IgD-negative memory B cell (primary cell): Measurements from ENCODE around the gene NOL4L. TPM values are rescaled to one million over a fixed set of nuclear protein-coding genes. Genes with fewer than 3 reads are reported as not detected.
"Not testable (repeated sequence)": the region's sequence is repeated elsewhere in the genome, so short reads cannot be mapped to it uniquely, and the experiment has no call there.

ENCODE experiments used
- H3K27ac Mint-ChIP-seq, 3 donors: one replicate each; pipeline ENCODE4 v1.8.0; 2020 to 2022; ENCODE audit warnings: mild to moderate bottlenecking in 3 of 3, mixed read lengths in 3 of 3, moderate library complexity in 1 of 3
- H3K27me3 Mint-ChIP-seq: one replicate; pipeline ENCODE4 v1.8.0; 2021; ENCODE audit warnings: mixed read lengths
- H3K36me3 Mint-ChIP-seq: one replicate; pipeline ENCODE4 v1.8.0; 2020; ENCODE audit warnings: mild to moderate bottlenecking, mixed read lengths
- H3K4me1 Mint-ChIP-seq, 3 donors: one replicate each; pipeline ENCODE4 v1.8.0; 2020 to 2022; ENCODE audit warnings: mixed read lengths in 3 of 3, mild to moderate bottlenecking in 1 of 3
- H3K4me3 Mint-ChIP-seq, 4 donors: one replicate each; pipeline ENCODE4 v1.8.0; 2020 to 2022; ENCODE audit warnings: mild to moderate bottlenecking in 4 of 4, mixed read lengths in 4 of 4, moderate library complexity in 3 of 4
- H3K9me3 Mint-ChIP-seq, 3 donors: one replicate each; pipeline ENCODE4 v1.8.0; 2020 to 2021; ENCODE audit warnings: mixed read lengths in 3 of 3, mild to moderate bottlenecking in 1 of 3
- polyA plus RNA-seq: library from polyadenylated mRNA; unstranded; fragments of 300-500 nt; fragmentation: Illumina TruSeq; gene quantifications from one replicate; pipeline ENCODE4 v1.2.3, GENCODE V29; 2021

The NOL4L gene
- polyA plus RNA-seq, 1 donor from 2014 or later: 7.3 TPM

DNA sequence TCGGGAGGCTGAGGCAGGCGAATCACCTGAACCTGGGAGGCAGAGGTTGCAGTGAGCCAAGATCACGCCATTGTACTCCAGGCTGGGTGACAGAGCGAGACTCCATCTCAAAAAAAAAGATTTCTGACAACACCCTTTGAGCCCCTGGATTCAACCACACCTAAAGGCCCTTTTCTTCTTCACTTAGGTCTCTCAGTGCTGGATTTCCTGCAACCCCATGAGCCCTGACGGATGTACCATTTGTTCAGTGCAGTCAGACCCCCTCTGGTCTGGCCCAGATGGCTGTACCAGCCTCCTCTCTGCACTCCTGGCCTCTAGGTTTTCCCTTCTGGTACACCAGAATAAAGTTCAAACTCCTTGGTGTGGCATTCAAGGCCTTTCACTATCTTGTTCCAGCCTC is 9.1 kb upstream of the NOL4L start:
- Mint-ChIP-seq H3K27me3 (no peaks in the 10 kb centered on the region), H3K36me3 (no peaks in the 10 kb centered on the region), H3K4me1 (peaks cover 0 to 2% (median 0%) of the 10 kb centered on the region in 3 donors), H3K4me3 (no peak overlapping the region), H3K27ac (no peak overlapping the region), H3K9me3 (no peaks in the 10 kb centered on the region)

DNA sequence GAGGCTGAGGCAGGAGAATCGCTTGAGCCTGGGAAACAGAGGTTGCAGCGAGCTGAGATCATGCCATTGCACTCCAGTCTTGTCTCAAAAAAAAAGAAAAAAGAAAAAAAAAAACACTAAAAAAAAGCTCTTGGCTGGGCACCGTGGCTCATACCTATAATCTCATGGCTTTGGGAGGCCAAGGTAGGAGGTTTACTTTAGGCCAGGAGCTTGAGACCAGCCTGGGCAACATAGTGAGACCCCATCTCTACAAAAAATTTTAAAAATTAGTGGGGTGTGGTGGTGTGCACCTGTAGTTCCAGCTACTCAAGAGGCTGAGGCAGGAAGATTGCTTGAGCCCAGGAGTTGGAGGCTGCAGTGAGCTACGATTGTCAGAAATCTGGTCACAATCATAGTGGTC is 7.5 kb upstream of the NOL4L start:
- H3K4me1 Mint-ChIP-seq, H3K4me3 Mint-ChIP-seq, H3K27me3 Mint-ChIP-seq, H3K36me3 Mint-ChIP-seq, H3K27ac Mint-ChIP-seq, H3K9me3 Mint-ChIP-seq: not testable (repeated sequence)

DNA sequence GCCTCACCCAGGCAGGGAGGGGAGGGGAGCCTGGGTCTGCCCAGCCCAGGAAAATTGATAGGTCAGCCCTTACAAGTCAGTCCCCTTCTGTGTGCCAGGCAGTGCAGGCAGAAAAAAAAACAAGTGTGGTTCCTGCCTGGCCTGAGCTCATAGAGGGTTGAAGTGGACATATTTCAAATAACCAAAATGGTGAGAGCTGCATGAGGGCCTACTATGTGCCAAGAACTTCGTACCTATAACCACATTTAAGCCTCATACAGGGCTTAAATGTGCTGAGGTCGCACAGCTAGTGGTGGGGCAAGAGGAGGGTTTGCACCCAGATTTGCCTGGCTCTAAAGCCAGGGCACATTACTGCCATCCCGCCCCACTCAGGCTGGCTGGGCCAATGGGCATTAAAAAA is 6.9 kb upstream of the NOL4L start:
- no peaks in the 10 kb centered on the region for H3K27me3 Mint-ChIP-seq
- peaks cover 3 to 5% (median 4%) of the 10 kb centered on the region in 3 donors for H3K4me1 Mint-ChIP-seq
- H3K4me3 Mint-ChIP-seq: no peak overlapping the region
- H3K36me3 Mint-ChIP-seq: no peaks in the 10 kb centered on the region
- peak overlapping the region in 1 of 3 donors; percentile 28 for H3K27ac Mint-ChIP-seq
- no peaks in the 10 kb centered on the region for H3K9me3 Mint-ChIP-seq

DNA sequence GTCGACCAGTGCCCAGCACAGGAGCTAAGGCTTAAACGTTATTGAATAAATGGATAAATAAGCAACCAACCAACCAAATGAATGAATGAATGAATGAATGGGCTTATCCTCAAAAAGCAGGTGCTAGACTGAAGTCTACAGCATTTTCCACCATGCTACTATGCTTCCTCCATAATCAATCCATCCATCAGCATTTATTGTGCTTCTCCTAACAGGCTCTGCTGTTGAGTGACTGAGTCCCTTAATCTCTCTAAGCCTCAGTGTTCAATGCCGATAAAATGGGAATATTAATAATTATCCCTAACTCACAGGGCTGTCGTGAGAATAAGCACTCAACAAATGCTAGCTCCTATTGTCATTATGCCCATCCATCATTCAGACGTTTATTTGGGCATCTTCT is 4.6 kb upstream of the NOL4L start:
- Mint-ChIP-seq H3K4me3 (peak overlapping the region in 1 of 4 donors; percentile 40), H3K36me3 (no peaks in the 10 kb centered on the region), H3K27ac (no peak overlapping the region)

DNA sequence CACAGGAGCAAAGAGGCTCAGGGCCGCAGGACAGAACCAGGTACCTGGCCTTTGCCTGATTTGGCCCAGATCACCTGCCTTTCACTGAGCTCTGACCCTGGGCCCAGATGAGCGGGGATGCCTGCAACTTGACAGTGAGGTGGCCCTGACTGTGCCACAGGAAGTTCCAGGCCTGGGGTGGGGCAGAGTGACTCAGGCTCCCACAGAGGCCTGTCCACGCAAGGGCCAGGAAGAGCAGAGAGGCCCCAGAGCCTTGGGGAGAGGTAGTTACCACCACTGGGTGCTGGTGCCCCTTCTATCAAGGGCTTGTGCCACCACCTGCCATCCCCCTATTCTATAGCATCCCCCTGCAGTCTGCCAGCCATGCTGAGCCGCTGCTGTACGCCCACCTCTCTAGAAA is 4.1 kb upstream of the NOL4L start:
- peak overlapping the region in 2 of 4 donors; percentile 40 to 67 for H3K4me3 Mint-ChIP-seq
- H3K9me3 Mint-ChIP-seq: no peaks in the 10 kb centered on the region
- H3K36me3 Mint-ChIP-seq: no peaks in the 10 kb centered on the region
- H3K27me3 Mint-ChIP-seq: peaks cover 6% of the 10 kb centered on the region
- H3K27ac Mint-ChIP-seq: no peak overlapping the region
- peaks cover 11 to 18% (median 17%) of the 10 kb centered on the region in 3 donors for H3K4me1 Mint-ChIP-seq

More for the DNA sequence above, 4.6 kb upstream of the NOL4L start:
- Mint-ChIP-seq H3K4me1 (peaks cover 11 to 18% (median 17%) of the 10 kb centered on the region in 3 donors), H3K27me3 (peaks cover 6% of the 10 kb centered on the region), H3K9me3 (no peaks in the 10 kb centered on the region)

DNA sequence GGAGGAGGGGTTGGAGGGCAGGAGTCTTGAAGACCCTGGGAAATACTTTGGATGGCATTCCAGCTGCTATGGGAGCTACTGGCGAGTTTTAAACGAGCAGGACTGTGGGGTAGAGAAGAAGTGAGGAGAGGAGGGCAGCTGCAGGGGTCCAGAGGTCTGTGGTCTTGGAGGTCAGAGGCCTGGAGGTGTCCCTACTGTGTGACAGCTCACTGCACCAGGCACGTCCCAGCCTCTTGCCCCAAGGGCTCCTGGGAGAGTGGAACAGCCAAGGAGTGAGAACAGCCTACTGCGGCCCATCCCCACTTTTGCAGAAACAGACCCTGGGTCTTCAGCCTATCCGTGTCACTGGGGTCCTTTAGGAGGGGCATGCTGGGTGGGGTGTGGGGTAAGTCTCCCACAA is 2.9 kb upstream of the NOL4L start:
- H3K27ac Mint-ChIP-seq: peak overlapping the region in 1 of 3 donors; percentile 15
- no peaks in the 10 kb centered on the region for H3K36me3 Mint-ChIP-seq
- peaks cover 6% of the 10 kb centered on the region for H3K27me3 Mint-ChIP-seq
- H3K4me3 Mint-ChIP-seq: no peak overlapping the region
- no peaks in the 10 kb centered on the region for H3K9me3 Mint-ChIP-seq
- H3K4me1 Mint-ChIP-seq: peaks cover 11 to 18% (median 17%) of the 10 kb centered on the region in 3 donors

DNA sequence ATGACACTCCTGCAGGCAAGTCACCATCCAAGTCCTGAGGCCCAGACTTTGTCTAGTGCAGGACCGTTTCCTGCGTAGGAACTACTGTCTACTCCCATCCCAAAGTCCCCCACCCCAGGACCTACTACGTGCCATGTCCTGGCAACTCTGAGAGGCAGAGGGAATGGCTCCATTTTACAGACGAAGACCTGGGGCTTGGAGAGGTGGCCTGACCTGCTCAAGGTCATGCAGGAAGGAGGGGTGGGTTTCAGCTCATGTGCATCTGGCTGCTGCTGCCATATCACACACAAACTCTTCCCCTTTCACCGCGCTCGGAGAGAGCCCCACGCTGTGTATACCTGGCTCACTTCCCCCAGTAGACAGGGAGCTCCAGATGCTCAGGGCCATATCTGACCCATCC is 1.2 kb upstream of the NOL4L start:
- Mint-ChIP-seq H3K36me3 (no peaks in the 10 kb centered on the region), H3K4me3 (peak overlapping the region; percentile 86 to 98 (median 94)), H3K9me3 (no peaks in the 10 kb centered on the region), H3K4me1 (peaks cover 11 to 26% (median 25%) of the 10 kb centered on the region in 3 donors), H3K27ac (peak overlapping the region; percentile 90 to 95 (median 90)), H3K27me3 (peaks cover 6% of the 10 kb centered on the region)

DNA sequence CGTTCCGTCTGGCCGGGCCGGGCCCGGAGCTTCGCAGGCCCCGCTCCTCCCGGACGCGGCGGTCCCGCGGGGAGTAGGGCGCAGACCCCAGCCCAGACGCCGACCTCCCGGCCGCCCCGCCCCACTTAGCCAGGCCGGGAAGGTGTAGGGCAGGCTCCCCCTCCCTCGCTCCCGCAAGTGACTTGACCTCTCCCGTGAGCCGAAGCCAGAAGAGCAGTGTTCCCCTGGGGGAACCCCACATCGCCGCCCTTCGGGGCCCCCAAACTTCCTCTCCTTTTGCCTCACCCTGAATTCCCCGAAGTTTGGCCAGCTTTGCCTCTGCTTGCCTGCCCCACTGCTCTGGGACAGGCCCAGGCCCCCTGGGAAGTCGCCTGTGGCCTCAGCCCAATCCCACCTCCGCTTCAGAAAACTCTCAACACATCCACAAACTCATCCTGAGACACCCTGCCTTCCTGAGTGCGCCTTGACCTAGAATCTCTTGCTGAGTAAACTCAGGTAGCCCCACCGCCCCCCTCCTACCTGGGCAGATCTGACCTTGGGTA is 524 bp upstream of the NOL4L start:
- Mint-ChIP-seq H3K4me1 (peaks cover 11 to 29% (median 26%) of the 10 kb centered on the region in 3 donors), H3K27ac (peak overlapping the region; percentile 90 to 95 (median 90)), H3K4me3 (peak overlapping the region; percentile 86 to 98 (median 94)), H3K27me3 (peaks cover 6% of the 10 kb centered on the region), H3K36me3 (no peaks in the 10 kb centered on the region), H3K9me3 (no peaks in the 10 kb centered on the region)

DNA sequence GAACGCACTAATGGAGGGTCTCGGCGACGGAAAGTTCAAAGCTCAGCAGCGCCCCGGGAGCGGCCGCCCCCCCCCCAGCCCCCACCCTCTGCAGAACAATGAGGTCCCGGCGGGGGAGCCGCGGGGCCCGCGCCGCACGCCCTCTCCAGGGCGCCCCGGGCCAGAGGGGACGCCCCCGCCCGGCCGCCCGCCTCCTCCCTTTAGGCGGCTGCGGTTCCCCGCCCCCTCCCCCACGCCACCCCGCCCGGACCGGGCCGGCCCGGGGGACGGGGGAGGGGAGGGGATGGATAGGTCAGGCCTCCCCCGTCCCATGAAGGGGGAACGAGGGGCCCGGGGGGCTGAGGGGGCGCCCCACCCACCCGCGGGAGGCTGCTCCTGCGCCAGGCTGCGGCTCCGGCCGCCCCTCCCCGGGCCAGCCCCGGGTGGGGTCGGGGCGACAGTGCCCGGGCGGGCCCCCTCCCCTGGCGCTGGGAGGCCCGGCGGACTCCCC is 1.5 kb downstream of the NOL4L start:
- Mint-ChIP-seq H3K27me3 (peaks cover 6% of the 10 kb centered on the region), H3K27ac (no peak overlapping the region), H3K36me3 (no peaks in the 10 kb centered on the region), H3K4me1 (peaks cover 11 to 39% (median 30%) of the 10 kb centered on the region in 3 donors), H3K4me3 (no peak overlapping the region), H3K9me3 (no peaks in the 10 kb centered on the region)

DNA sequence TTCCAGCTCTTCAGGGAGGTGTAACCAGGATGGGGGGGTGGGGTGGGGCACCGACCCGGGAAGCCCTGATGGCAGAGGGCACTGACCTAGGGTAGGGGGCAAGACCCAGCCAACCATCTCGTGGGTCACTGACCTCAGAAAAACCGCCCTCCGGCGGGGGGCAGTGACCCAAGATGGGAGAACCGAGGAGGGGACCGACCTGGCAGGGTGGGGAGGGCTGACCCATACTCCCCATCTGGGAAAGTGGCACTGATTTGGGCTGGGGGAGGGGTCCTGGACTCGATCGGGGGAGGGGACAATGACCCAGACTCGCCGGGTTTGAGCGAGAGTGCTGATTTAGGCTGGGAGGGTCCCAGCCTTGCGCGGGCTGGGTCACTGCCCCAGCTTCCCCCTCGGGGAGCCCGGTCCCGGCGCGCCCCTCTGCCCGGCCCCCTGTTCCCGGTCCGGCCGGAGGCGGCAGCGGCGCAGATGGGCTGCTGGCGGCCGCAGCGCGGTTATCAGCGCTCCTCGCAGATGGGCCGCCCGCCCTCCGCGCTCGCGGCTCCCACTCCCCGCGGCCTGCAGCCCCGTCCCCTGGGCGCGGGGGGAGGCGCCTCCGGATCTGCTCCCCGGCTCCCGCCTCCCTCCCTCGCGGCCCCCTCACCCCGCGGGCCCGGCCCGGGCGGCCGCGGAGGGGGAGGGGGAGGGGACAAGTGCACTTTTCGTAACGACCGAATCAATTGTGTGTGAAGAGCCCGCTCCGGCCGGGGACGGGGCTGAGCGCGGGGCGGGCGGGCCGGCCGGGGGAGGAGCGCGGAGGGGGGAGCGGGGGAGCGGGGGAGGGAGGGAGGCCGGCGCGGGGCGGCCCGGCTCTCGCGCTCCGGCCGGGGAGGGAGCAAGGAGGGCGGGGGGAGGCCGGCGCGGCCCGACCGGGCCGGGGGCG is 2.2 kb downstream of the NOL4L start:
- Mint-ChIP-seq H3K4me3 (peak overlapping the region in 3 of 4 donors; percentile 17 to 65 (median 65)), H3K27ac (peak overlapping the region in 1 of 3 donors; percentile 80), H3K36me3 (no peaks in the 10 kb centered on the region), H3K27me3 (peaks cover 6% of the 10 kb centered on the region), H3K9me3 (no peaks in the 10 kb centered on the region), H3K4me1 (peaks cover 11 to 39% (median 33%) of the 10 kb centered on the region in 3 donors)

DNA sequence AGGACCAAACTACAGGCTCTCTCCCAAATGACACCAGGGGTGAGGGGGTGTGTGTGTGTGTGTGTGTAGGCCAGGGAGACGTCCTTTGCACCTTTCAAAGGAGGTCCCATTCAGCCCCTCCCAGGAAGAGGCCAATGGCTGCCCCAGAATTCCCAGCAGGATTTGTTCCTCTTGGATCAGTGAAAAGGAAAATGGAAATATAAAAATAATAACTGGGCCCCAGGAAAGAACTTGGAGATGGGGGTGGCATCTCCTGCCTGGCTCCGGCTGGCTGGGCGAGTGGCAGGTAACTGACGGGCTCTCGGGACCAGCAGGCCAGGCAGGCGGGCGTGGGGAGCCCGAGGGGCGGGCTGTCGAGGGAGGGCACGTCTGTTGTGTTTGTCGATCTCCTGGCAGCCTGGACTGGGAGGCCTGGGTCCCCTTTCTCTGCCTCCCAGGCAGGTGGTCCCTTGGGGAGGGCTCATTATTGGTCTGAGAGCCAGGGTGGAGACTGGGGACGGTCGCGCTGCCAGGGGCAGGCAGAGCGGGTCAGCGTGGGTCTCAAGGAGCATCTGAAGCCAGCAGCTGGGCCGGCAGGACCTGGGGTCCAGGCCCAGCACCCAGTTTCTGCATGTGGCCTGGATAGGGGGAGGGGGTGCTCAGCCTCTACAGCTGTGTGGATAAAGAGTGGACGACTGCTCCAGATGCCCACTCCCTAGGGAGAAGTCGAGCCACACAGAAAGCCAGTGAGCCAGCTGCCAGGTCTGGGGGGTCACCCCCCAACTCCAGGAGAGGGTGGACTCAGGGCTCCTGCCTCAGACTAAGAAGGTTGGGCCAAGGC is 3.1 kb downstream of the NOL4L start:
- Mint-ChIP-seq H3K27me3 (peaks cover 6% of the 10 kb centered on the region), H3K4me1 (peaks cover 12 to 39% (median 36%) of the 10 kb centered on the region in 3 donors), H3K27ac (peak overlapping the region in 2 of 3 donors; percentile 75 to 80), H3K36me3 (no peaks in the 10 kb centered on the region), H3K4me3 (peak overlapping the region; percentile 57 to 89 (median 82)), H3K9me3 (no peaks in the 10 kb centered on the region)

DNA sequence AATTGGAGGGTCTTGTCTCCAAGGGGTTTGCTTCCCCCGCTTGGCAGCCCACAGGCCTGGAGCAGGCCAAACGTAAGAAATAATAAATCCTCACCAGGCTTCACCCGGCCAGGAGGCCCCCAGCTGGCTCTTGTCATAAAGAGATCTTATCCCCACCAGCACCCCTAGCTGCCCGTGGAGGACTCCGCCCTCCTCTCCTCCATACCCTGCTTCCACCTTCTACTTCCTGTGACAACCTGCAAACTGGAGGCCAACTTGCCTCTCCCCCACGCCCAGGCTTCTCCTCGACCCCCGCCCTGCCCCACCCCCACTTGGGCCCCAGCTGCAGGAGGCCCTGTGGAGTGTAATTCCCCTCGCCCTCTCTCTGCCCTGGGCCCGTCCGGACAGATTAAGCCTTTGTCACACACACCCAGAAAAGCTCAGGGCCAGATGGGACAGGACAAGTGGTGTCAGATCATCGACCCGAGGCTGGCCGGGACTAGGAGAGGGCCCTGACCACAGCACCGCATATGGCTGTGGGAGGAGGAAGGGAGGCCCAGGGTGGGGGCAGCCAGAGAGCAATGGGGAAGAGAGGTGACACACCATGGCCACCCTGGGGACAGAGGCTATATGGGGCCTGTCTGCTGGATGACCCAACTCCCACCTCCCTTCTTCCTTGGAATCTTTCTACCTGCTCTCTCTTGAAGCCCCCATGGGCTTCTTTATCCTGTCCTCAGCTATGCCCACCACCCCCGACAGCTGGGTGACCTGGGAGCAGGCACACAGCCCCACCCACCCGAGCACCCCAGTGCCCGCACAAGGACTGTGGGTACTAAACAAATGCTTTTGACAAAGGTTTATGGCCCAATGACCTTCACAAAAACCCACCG is 3.9 kb downstream of the NOL4L start:
- H3K27me3 Mint-ChIP-seq: peaks cover 6% of the 10 kb centered on the region
- peak overlapping the region; percentile 39 to 81 (median 80) for H3K27ac Mint-ChIP-seq
- H3K9me3 Mint-ChIP-seq: no peaks in the 10 kb centered on the region
- H3K4me3 Mint-ChIP-seq: peak overlapping the region; percentile 57 to 89 (median 82)
- H3K36me3 Mint-ChIP-seq: no peaks in the 10 kb centered on the region
- H3K4me1 Mint-ChIP-seq: peaks cover 5 to 32% (median 29%) of the 10 kb centered on the region in 3 donors

DNA sequence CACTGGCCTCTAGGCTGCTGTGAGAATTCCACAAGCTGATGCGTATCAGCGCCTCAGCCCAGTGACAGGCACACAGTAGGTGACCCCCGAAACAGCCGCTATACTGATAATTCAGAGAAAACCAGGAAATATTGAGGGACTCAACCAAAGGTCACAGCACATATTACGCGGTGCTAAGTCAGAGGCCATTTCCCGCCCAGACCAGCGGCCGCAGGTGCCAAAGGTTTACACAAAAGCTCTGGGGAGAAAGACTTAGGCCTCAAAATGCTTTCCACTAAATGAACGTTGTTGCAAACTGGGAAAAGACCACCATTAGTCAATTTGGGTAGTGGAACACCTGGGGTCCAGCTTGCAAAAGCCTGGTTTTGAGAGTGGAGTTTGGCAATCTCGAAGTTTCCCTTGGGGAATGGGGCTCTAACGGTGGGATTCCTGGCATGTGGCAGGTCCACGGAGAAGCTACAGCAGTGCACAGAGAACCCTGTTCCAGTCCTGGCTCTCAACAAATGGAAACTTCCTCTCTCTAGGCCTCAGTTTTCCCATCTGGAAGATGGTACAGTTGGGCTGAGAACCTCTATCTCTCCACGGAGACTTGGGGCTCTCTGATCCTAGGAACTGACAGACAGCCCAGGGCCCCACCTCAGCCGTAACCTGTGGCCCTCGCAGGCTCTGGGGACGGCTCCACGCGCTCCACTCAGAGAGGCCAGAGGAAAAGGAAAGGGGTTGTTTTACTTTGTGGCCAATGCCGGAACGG is 4.7 kb downstream of the NOL4L start:
- peak overlapping the region in 3 of 4 donors; percentile 25 to 89 (median 73) for H3K4me3 Mint-ChIP-seq
- H3K4me1 Mint-ChIP-seq: peaks cover 5 to 26% (median 22%) of the 10 kb centered on the region in 3 donors
- no peaks in the 10 kb centered on the region for H3K36me3 Mint-ChIP-seq
- H3K27ac Mint-ChIP-seq: peak overlapping the region; percentile 39 to 81 (median 63)
- no peaks in the 10 kb centered on the region for H3K9me3 Mint-ChIP-seq
- H3K27me3 Mint-ChIP-seq: no peaks in the 10 kb centered on the region
